ENCODE results near the gene TUBB4A.

GRCh38 chr19:6484831-6485230, 17.3 kb downstream of the TUBB4A start:
- TF ChIP-seq, protein P1, sequence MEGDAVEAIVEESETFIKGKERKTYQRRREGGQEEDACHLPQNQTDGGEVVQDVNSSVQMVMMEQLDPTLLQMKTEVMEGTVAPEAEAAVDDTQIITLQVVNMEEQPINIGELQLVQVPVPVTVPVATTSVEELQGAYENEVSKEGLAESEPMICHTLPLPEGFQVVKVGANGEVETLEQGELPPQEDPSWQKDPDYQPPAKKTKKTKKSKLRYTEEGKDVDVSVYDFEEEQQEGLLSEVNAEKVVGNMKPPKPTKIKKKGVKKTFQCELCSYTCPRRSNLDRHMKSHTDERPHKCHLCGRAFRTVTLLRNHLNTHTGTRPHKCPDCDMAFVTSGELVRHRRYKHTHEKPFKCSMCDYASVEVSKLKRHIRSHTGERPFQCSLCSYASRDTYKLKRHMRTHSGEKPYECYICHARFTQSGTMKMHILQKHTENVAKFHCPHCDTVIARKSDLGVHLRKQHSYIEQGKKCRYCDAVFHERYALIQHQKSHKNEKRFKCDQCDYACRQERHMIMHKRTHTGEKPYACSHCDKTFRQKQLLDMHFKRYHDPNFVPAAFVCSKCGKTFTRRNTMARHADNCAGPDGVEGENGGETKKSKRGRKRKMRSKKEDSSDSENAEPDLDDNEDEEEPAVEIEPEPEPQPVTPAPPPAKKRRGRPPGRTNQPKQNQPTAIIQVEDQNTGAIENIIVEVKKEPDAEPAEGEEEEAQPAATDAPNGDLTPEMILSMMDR (conservative IDR thresholded peaks at IDR 0.05; ENCODE audit: low read length): no peak
- no peak for TF ChIP-seq EZH2phosphoT487 (IDR thresholded peaks at IDR 0.05; ENCODE audit: borderline replicate concordance)
